Lower leg skin (tissue), 4 donors: ENCODE measurements around the gene PARP15. TPM values are rescaled to one million over a fixed set of nuclear protein-coding genes. Genes with fewer than 3 reads are reported as not detected.

Source experiments
- DNase-seq, 2 donors: peaks; one replicate each; pipeline ENCODE4 v3.0.0-alpha.2; 2019; ENCODE audit warnings: low spot score in 2 of 2
- H3K4me3 ChIP-seq: fragments of 200-600 bp; sonication (generic); 2 replicates; pipeline ENCODE4 v1.5.1; 2017; ENCODE audit warnings: mild to moderate bottlenecking, low read depth; ENCODE audit not compliant: poor library complexity, severe bottlenecking
- CTCF ChIP-seq, 3 donors: fragments of 450-650 bp; IDR thresholded peaks; one replicate each; pipeline ENCODE4 v1.5.1; 2016; ENCODE audit warnings: antibody characterized with exemption in 3 of 3, mild to moderate bottlenecking in 3 of 3, moderate library complexity in 2 of 3
- POLR2A ChIP-seq, 2 donors: fragments of 450-650 bp; IDR thresholded peaks; one replicate each; pipeline ENCODE4 v1.6.1; 2016 to 2017; ENCODE audit warnings: antibody characterized with exemption in 2 of 2, mild to moderate bottlenecking in 1 of 2, moderate library complexity in 1 of 2
- WGBS, 2 donors: methylation state at CpG; one replicate each; pipeline ENCODE4 v1.1.5; 2018; 5-methylcytosine and 5-hydroxymethylcytosine counted together
- intact Hi-C: fragments of 100-400 bp; cut with DNase I; formaldehyde crosslinking; loops from one replicate; pipeline ENCODE4 v1.15.0; 2023; ENCODE audit warnings: low total_unique reads
- total RNA-seq, 4 donors: library from RNA; depleted of rRNA; stranded (reverse); fragments of >200 nt; gene quantifications; one replicate each; pipeline ENCODE4 v1.1.0, GENCODE V29; 2016

PARP15 gene
- total RNA-seq, 4 donors from 2014 or later = 0.29 to 0.71 (median 0.38) TPM; not detected in 1

GRCh38 chr3:122687298-122687697 lies 109.8 kb downstream of the PARP15 start:
- DNase-seq = no peak
- intact Hi-C loops = loop anchor here (10.0 kb wide), 1 partner anchor 282 kb away; no protein-coding TSS in a partner anchor

More at GRCh38 chr3:122687298-122687697, 109.8 kb downstream of the PARP15 start:
- no peak for TF ChIP-seq POLR2A (IDR thresholded peaks at IDR 0.05)
- no peak for TF ChIP-seq CTCF (IDR thresholded peaks at IDR 0.05)
- 59 to 100% methylated on average over 2 of the region's 2 CpGs for WGBS, 2 donors
- no peak overlapping the region for H3K4me3 ChIP-seq

Other genes starting within 250 kb of the PARP15 start
- 10 to 100 TPM in 2 of 4 donors, 1 to 10 TPM in 2; 6.1 to 19.3 (median 12.0) TPM for gene MIX23, start 194.4 kb upstream of the PARP15 start, total RNA-seq
- gene FAM162A, start 193.5 kb upstream of the PARP15 start, total RNA-seq = 10 to 100 TPM; 34.2 to 85.7 (median 41.0) TPM
- 1 to 10 TPM; 1.3 to 4.9 (median 2.8) TPM for gene WDR5B, start 161.6 kb upstream of the PARP15 start, total RNA-seq
- 10 to 100 TPM; 21.4 to 41.3 (median 27.6) TPM for gene KPNA1, start 62.7 kb upstream of the PARP15 start, total RNA-seq
- 10 to 100 TPM in 1 of 4 donors, 1 to 10 TPM in 3; 4.9 to 10.1 (median 7.3) TPM for gene PARP9, start 13.3 kb upstream of the PARP15 start, total RNA-seq
- gene DTX3L, start 13.3 kb upstream of the PARP15 start, total RNA-seq = 10 to 100 TPM in 1 of 4 donors, 1 to 10 TPM in 3; 7.8 to 14.2 (median 9.4) TPM
- gene PARP14, start 103.2 kb downstream of the PARP15 start, total RNA-seq = 10 to 100 TPM in 2 of 4 donors, 1 to 10 TPM in 2; 4.9 to 14.5 (median 9.4) TPM
- gene HSPBAP1, start 216.2 kb downstream of the PARP15 start, total RNA-seq = 10 to 100 TPM in 2 of 4 donors, 1 to 10 TPM in 2; 9.6 to 19.0 (median 11.0) TPM
- 10 to 100 TPM; 28.0 to 41.8 (median 37.9) TPM for gene SLC49A4, start 217.4 kb downstream of the PARP15 start, total RNA-seq